Bronchial epithelial cell (primary cell): Measurements from ENCODE around the gene PEF1. TPM values are rescaled to one million over a fixed set of nuclear protein-coding genes. Genes with fewer than 3 reads are reported as not detected.

Experiments used
- DNase-seq: peaks from one replicate; pipeline ENCODE4 v3.0.0-alpha.2; 2010; ENCODE audit warnings: low read depth
- FAIRE-seq: peaks from 2 replicates; lab custom pipeline; 2011; peaks lifted over from hg19 to GRCh38; lab: Jason Lieb, UNC
- H3K27me3 ChIP-seq: 2 replicates; pipeline ENCODE4 v1.5.1; 2011; ENCODE audit warnings: low read length; ENCODE audit not compliant: control insufficient read depth, insufficient read depth
- H3K36me3 ChIP-seq: 2 replicates; pipeline ENCODE4 v1.5.1; 2011; ENCODE audit warnings: low read length; ENCODE audit not compliant: control insufficient read depth, insufficient read depth
- H3K4me3 ChIP-seq: 2 replicates; pipeline ENCODE4 v1.5.1; 2011; ENCODE audit warnings: mild to moderate bottlenecking, low read depth, low read length, control low read depth
- total RNA-seq: library from RNA; depleted of rRNA; stranded (reverse); fragments of >200 nt; gene quantifications from 2 replicates; pipeline ENCODE4 v1.2.1, GENCODE V29; 2014
- TF ChIP-seq, protein P1 (sequence below): IDR thresholded peaks from 2 replicates; pipeline ENCODE4 v1.5.1; 2011; ENCODE audit warnings: mild to moderate bottlenecking, moderate library complexity, low read length, control low read depth, inconsistent platforms; ENCODE audit not compliant: insufficient read depth, severe bottlenecking

The PEF1 gene
- total RNA-seq, 1 donor from 2014 or later: 67.4 TPM

GRCh38 chr1:31642366-31642765 is 2.3 kb downstream of the PEF1 start:
- FAIRE-seq (no peak), DNase-seq (no peak)
- TF ChIP-seq, protein P1, sequence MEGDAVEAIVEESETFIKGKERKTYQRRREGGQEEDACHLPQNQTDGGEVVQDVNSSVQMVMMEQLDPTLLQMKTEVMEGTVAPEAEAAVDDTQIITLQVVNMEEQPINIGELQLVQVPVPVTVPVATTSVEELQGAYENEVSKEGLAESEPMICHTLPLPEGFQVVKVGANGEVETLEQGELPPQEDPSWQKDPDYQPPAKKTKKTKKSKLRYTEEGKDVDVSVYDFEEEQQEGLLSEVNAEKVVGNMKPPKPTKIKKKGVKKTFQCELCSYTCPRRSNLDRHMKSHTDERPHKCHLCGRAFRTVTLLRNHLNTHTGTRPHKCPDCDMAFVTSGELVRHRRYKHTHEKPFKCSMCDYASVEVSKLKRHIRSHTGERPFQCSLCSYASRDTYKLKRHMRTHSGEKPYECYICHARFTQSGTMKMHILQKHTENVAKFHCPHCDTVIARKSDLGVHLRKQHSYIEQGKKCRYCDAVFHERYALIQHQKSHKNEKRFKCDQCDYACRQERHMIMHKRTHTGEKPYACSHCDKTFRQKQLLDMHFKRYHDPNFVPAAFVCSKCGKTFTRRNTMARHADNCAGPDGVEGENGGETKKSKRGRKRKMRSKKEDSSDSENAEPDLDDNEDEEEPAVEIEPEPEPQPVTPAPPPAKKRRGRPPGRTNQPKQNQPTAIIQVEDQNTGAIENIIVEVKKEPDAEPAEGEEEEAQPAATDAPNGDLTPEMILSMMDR: no peak
- Histone ChIP-seq H3K4me3 (no peak overlapping the region), H3K27me3 (no peaks in the 10 kb centered on the region), H3K36me3 (no peaks in the 10 kb centered on the region)

GRCh38 chr1:31640964-31641363 is 3.7 kb downstream of the PEF1 start:
- Histone ChIP-seq H3K4me3 (no peak overlapping the region), H3K27me3 (no peaks in the 10 kb centered on the region), H3K36me3 (no peaks in the 10 kb centered on the region)
- DNase-seq: no peak
- FAIRE-seq: no peak
- TF ChIP-seq, protein P1: no peak

DNA sequence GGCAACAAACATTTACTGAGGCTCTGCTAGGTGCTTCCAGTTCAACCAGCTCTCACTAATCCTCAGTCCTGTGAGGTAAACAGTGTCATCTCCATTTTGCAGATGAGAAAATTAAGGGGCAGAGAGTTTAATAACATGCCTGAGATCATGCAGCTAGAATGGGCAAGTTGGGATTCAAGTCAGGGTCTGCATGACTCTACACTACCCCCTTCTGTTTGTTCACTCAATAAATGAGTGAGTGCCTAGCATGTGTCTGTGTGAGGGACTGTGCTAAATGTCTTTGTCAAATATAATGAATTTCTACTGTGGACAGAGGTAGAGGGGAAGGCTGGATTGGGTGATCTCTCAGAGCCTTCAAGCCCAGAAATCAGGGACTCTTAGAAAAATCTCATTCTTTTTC is 4.5 kb downstream of the PEF1 start:
- TF ChIP-seq, protein P1: no peak
- Histone ChIP-seq H3K4me3 (no peak overlapping the region), H3K36me3 (peaks cover 1% of the 10 kb centered on the region), H3K27me3 (no peaks in the 10 kb centered on the region)
- DNase-seq (no peak), FAIRE-seq (no peak)

GRCh38 chr1:31639543-31639942 is 5.1 kb downstream of the PEF1 start:
- no peak for FAIRE-seq
- H3K27me3 ChIP-seq: no peaks in the 10 kb centered on the region
- TF ChIP-seq, protein P1: no peak
- DNase-seq: peak; percentile 90
- H3K4me3 ChIP-seq: no peak overlapping the region
- peaks cover 5% of the 10 kb centered on the region for H3K36me3 ChIP-seq

GRCh38 chr1:31637915-31638673 is 6.6 kb downstream of the PEF1 start:
- TF ChIP-seq, protein P1: no peak
- peak; percentile 94 for DNase-seq
- peaks cover 9% of the 10 kb centered on the region for H3K36me3 ChIP-seq
- FAIRE-seq: peak; percentile 66
- H3K4me3 ChIP-seq: no peak overlapping the region
- H3K27me3 ChIP-seq: no peaks in the 10 kb centered on the region

DNA sequence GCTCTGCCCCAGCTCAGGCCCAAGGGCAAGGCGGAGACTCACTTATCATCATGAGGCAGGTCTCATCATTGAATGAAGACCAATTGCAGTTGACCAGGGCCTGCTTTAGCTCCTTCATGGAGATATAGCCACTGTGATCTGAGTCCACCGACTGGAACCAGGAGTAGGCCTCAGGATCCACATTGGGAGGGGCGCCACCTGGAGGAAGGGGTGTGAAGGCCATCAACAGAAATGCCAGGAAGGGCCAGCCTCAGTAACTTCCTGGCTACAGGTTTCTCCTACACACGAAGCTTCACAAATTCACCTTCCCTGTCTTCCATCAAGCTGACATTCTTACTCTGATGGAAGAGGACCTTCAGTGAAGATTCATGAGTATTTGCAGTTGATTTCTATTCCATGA is 11.6 kb downstream of the PEF1 start:
- TF ChIP-seq, protein P1: peak; percentile 71
- peaks cover 37% of the 10 kb centered on the region for H3K36me3 ChIP-seq
- FAIRE-seq: no peak
- H3K4me3 ChIP-seq: no peak overlapping the region
- no peaks in the 10 kb centered on the region for H3K27me3 ChIP-seq
- no peak for DNase-seq
